K562 (cell line): ENCODE measurements around the gene MCM3. TPM values are rescaled to one million over a fixed set of nuclear protein-coding genes. Genes with fewer than 3 reads are reported as not detected.

Experiments used
- CREB1 ChIP-seq, 2 experiments: sonication (generic) in 1 of 2; formaldehyde crosslinking in 1 of 2; IDR thresholded peaks; 2 replicates each; pipeline versions ENCODE4 v1.6.1 to v1.8.0; 2012 to 2022; ENCODE audit warnings: inconsistent platforms in 1 of 2, mild to moderate bottlenecking in 1 of 2, missing genetic modification reagents in 1 of 2, moderate library complexity in 1 of 2
- ELF1 ChIP-seq: fragments of 200-800 bp; sonication (Bioruptor generic); IDR thresholded peaks from 2 replicates; pipeline ENCODE4 v1.6.1; 2016; ENCODE audit warnings: missing genetic modification characterization, missing compliant biosample characterization
- ETV5 ChIP-seq: sonication (generic); formaldehyde crosslinking; IDR thresholded peaks from 2 replicates; pipeline ENCODE4 v1.4.0; 2020; ENCODE audit warnings: low read depth, mild to moderate bottlenecking, missing genetic modification reagents
- KHSRP ChIP-seq: fragments of 450-650 bp; IDR thresholded peaks from 2 replicates; pipeline ENCODE4 v1.6.1; 2017
- MTF1 ChIP-seq: fragments of 250-450 bp; sonication (Bioruptor Pico); IDR thresholded peaks from 2 replicates; pipeline ENCODE4 v1.9.0; 2021; ENCODE audit warnings: moderate library complexity, mild to moderate bottlenecking, inconsistent platforms, borderline replicate concordance
- MYC ChIP-seq, 2 experiments: fragments of 250-450 bp in 1 of 2; sonication (Bioruptor Pico) in 1 of 2; IDR thresholded peaks; 2 replicates each; pipeline versions ENCODE4 v1.5.1 to v1.6.1; 2012 to 2021; ENCODE audit warnings: low read depth in 2 of 2, borderline replicate concordance in 1 of 2, improper control_type of control experiment in 1 of 2, low read length in 1 of 2, mild to moderate bottlenecking in 1 of 2, moderate library complexity in 1 of 2
- POLR2AphosphoS2 ChIP-seq: IDR thresholded peaks from 2 replicates; pipeline ENCODE4 v1.6.1; 2012; ENCODE audit warnings: low read length, improper control_type of control experiment
- REST ChIP-seq, 2 experiments: fragments of 450-650 bp; formaldehyde crosslinking in 1 of 2; IDR thresholded peaks; 2 replicates each; pipeline versions ENCODE4 v1.4.0 to v1.6.1; 2014 to 2020; ENCODE audit warnings: mild to moderate bottlenecking in 2 of 2, borderline replicate concordance in 1 of 2, low read depth in 1 of 2
- SMARCE1 ChIP-seq: fragments of 450-650 bp; IDR thresholded peaks from 2 replicates; pipeline ENCODE4 v1.7.1; 2016; ENCODE audit warnings: mild to moderate bottlenecking
- SRSF1 ChIP-seq: fragments of 200-400 bp; formaldehyde crosslinking; IDR thresholded peaks from 2 replicates; pipeline ENCODE4 v1.6.1; 2017; ENCODE audit warnings: mild to moderate bottlenecking, low read depth, low read length, moderate library complexity
- ZNF583 ChIP-seq: fragments of 250-450 bp; sonication (Bioruptor Pico); IDR thresholded peaks from 2 replicates; pipeline ENCODE4 v1.4.0; 2020
- ZNF696 ChIP-seq: fragments of 250-450 bp; sonication (Bioruptor Pico); conservative IDR thresholded peaks from 2 replicates; pipeline ENCODE4 v1.4.0; 2020; ENCODE audit warnings: mild to moderate bottlenecking, moderate library complexity
- polyA plus RNA-seq, 8 experiments: library from polyadenylated mRNA; depleted of rRNA in 4 of 8; stranded (reverse) in 5 of 8; unstranded in 3 of 8; fragments of >200 nt; fragmentation: Nextera tagmentation in 2 of 8; fragmentation: Illumina TruSeq in 1 of 8; extraction: Ambion mirVana in 2 of 8; extraction: Trizol in 1 of 8; gene quantifications; 2 replicates each; pipeline versions ENCODE4 v1.2.1 to v1.2.3, GENCODE V29; 2011 to 2014; ENCODE audit warnings: inconsistent platforms in 1 of 8, missing spikeins in 1 of 8
- total RNA-seq, 7 experiments: library from RNA; depleted of rRNA in 6 of 7; stranded (reverse); fragments of >200 nt in 6 of 7; fragmentation: Illumina TruSeq in 2 of 7; extraction: Trizol in 2 of 7; gene quantifications; 2 replicates each; pipeline versions ENCODE4 v1.2.1 to v1.2.3, GENCODE V29; 2011 to 2021; ENCODE audit warnings: low replicate concordance in 1 of 7

The MCM3 gene
- total and polyA plus RNA-seq, 9 of the 15 experiments (the other 6 are each of a cell fraction or from before 2014, with no cell fraction given): 76.1 to 270 (median 250) TPM

GRCh38 chr6:52233975-52234823 is 50.3 kb downstream of the MCM3 start (continued):
- TF ChIP-seq REST (IDR thresholded peaks at IDR 0.05; ENCODE audit: borderline replicate concordance) (peak; percentile 42; the same call in 1 of the 2 replicates), REST (CRISPR knock-in tag; IDR thresholded peaks at IDR 0.05; ENCODE audit: low read depth) (no peak), ZNF583 (CRISPR knock-in tag) (no peak), ELF1 (tag) (no peak), MYC (IDR thresholded peaks at IDR 0.05; ENCODE audit: low read depth, low read length) (no peak), MYC (CRISPR knock-in tag; IDR thresholded peaks at IDR 0.05; ENCODE audit: borderline replicate concordance, low read depth) (no peak), ETV5 (CRISPR knock-in tag) (no peak), MTF1 (CRISPR knock-in tag) (no peak), SRSF1 (no peak), POLR2AphosphoS2 (no peak), ZNF696 (CRISPR knock-in tag) (no peak), CREB1 (IDR thresholded peaks at IDR 0.05) (no peak), CREB1 (CRISPR knock-in tag; IDR thresholded peaks at IDR 0.05) (no peak), SMARCE1 (no peak), KHSRP (no peak)
